Gastrocnemius medialis (tissue), 4 donors: ENCODE measurements around the gene KLHL29.

Experiments
- CTCF ChIP-seq, 5 experiments: fragments of 450-650 bp in 3 of 5; fragments of 200-600 bp in 2 of 5; sonication (generic) in 2 of 5; IDR thresholded peaks in 4 of 5; conservative IDR thresholded peaks in 1 of 5; 1 replicate in 4 of 5; 2 replicates in 1 of 5; pipeline ENCODE4 v1.5.1; 2016 to 2019; ENCODE audit warnings: antibody characterized with exemption in 5 of 5, mild to moderate bottlenecking in 3 of 5, moderate library complexity in 3 of 5
- POLR2A ChIP-seq, 2 donors: fragments of 450-650 bp; IDR thresholded peaks; one replicate each; pipeline ENCODE4 v1.6.1; 2017; ENCODE audit warnings: antibody characterized with exemption in 2 of 2, mild to moderate bottlenecking in 2 of 2, moderate library complexity in 2 of 2

- no peak for TF ChIP-seq CTCF (IDR thresholded peaks at IDR 0.05 in 4 of 5, conservative IDR thresholded peaks at IDR 0.05 in 1 of 5)
- no peak for TF ChIP-seq POLR2A (IDR thresholded peaks at IDR 0.05)
Observed at GRCh38 chr2:23546913-23547312, 161.9 kb downstream of the KLHL29 start.
